SK-N-SH (cell line): ENCODE results near the gene EMX2. TPM values are rescaled to one million over a fixed set of nuclear protein-coding genes. Genes with fewer than 3 reads are reported as not detected.

ENCODE experiments used
- CTCF ChIA-PET: fragments of 300-600, 350-600 bp; formaldehyde crosslinking; extraction: SDS; loops from one replicate; lab custom pipeline; 2021; lab: Yijun Ruan, JAX
- POLR2A ChIA-PET: fragments of 350-600 bp; sonication (Branson Sonifier 250); formaldehyde crosslinking; extraction: SDS; loops from one replicate; lab custom pipeline; 2020; ENCODE audit warnings: antibody characterized with exemption, inconsistent platforms; lab: Yijun Ruan, JAX
- DNase-seq: peaks from one replicate; pipeline ENCODE4 v3.0.0; 2012
- H2AFZ ChIP-seq: fragments of 200-600 bp; sonication (generic); 2 replicates; pipeline ENCODE4 v1.8.1; 2016; ENCODE audit warnings: antibody characterized with exemption, mild to moderate bottlenecking, low read depth
- H3F3A ChIP-seq: fragments of 200-600 bp; sonication (generic); replicated peaks from 2 replicates; pipeline ENCODE3; 2016; ENCODE audit warnings: antibody characterized with exemption, mild to moderate bottlenecking; ENCODE audit not compliant: insufficient read depth
- H3K27ac ChIP-seq, 2 experiments: fragments of 200-500 bp in 1 of 2; fragments of 200-600 bp in 1 of 2; sonication (Bioruptor generic) in 1 of 2; sonication (generic), shearing (Covaris generic) in 1 of 2; 2 replicates each; pipeline versions ENCODE4 v1.5.1 to v1.6.1; 2014 to 2016; ENCODE audit warnings: low read depth in 2 of 2, inconsistent platforms in 1 of 2, low read length in 1 of 2, mild to moderate bottlenecking in 1 of 2, mixed read lengths in 1 of 2
- H3K27me3 ChIP-seq: fragments of 200-600 bp; sonication (generic), shearing (Covaris generic); 2 replicates; pipeline ENCODE4 v1.6.1; 2016; ENCODE audit warnings: mixed run types; ENCODE audit not compliant: insufficient read depth
- H3K36me3 ChIP-seq, 2 experiments: fragments of 200-500 bp in 1 of 2; fragments of 200-600 bp in 1 of 2; sonication (Bioruptor generic) in 1 of 2; sonication (generic) in 1 of 2; replicated peaks in 1 of 2; 2 replicates each; pipeline versions ENCODE3 to v1.5.1; 2014 to 2016; ENCODE audit warnings: low read length in 1 of 2, mild to moderate bottlenecking in 1 of 2; ENCODE audit not compliant: insufficient read depth in 2 of 2, control insufficient read depth in 1 of 2
- H3K4me1 ChIP-seq, 2 experiments: fragments of 200-500 bp in 1 of 2; fragments of 200-600 bp in 1 of 2; sonication (Bioruptor generic) in 1 of 2; sonication (generic), shearing (Covaris generic) in 1 of 2; 2 replicates each; pipeline versions ENCODE4 v1.5.1 to v1.6.1; 2014 to 2016; ENCODE audit warnings: low read depth in 1 of 2, low read length in 1 of 2, mixed run types in 1 of 2; ENCODE audit not compliant: insufficient read depth in 2 of 2, control insufficient read depth in 1 of 2
- H3K4me2 ChIP-seq: fragments of 200-600 bp; sonication (generic), shearing (Covaris generic); 2 replicates; pipeline ENCODE4 v1.6.1; 2017; ENCODE audit warnings: mixed run types
- H3K4me3 ChIP-seq, 2 experiments: fragments of 200-500 bp in 1 of 2; fragments of 200-600 bp in 1 of 2; sonication (Bioruptor generic) in 1 of 2; sonication (generic), shearing (Covaris generic) in 1 of 2; 2 replicates each; pipeline versions ENCODE4 v1.5.1 to v1.8.1; 2014 to 2016; ENCODE audit warnings: low read depth in 2 of 2, inconsistent platforms in 1 of 2, low read length in 1 of 2, mild to moderate bottlenecking in 1 of 2, mixed read lengths in 1 of 2, moderate library complexity in 1 of 2
- H3K79me2 ChIP-seq: fragments of 200-600 bp; sonication (generic); 2 replicates; pipeline ENCODE4 v1.8.1; 2017; ENCODE audit warnings: mild to moderate bottlenecking; ENCODE audit not compliant: insufficient read depth
- H3K9ac ChIP-seq: fragments of 200-600 bp; sonication (generic); 2 replicates; pipeline ENCODE4 v1.6.1; 2017; ENCODE audit warnings: mixed run types
- H3K9me2 ChIP-seq: fragments of 200-600 bp; sonication (generic); 2 replicates; pipeline ENCODE4 v1.6.1; 2017; ENCODE audit warnings: mixed run types
- H3K9me3 ChIP-seq: fragments of 200-600 bp; sonication (generic); 2 replicates; pipeline ENCODE4 v1.6.1; 2017; ENCODE audit warnings: mixed run types, mild to moderate bottlenecking, moderate library complexity
- H4K20me1 ChIP-seq: fragments of 200-600 bp; sonication (generic); 2 replicates; pipeline ENCODE4 v1.6.1; 2017; ENCODE audit warnings: mild to moderate bottlenecking, mixed run types; ENCODE audit not compliant: insufficient read depth
- ELF1 ChIP-seq: IDR thresholded peaks from 2 replicates; pipeline ENCODE4 v1.4.0; 2012
- EP300 ChIP-seq, 2 experiments: IDR thresholded peaks; 2 replicates each; pipeline versions ENCODE4 v1.4.0 to v1.6.1; 2012; ENCODE audit warnings: borderline replicate concordance in 1 of 2, low read depth in 1 of 2, low read length in 1 of 2
- NRF1 ChIP-seq: IDR thresholded peaks from 2 replicates; pipeline ENCODE4 v1.6.1; 2012; ENCODE audit warnings: low read depth, mild to moderate bottlenecking, low read length
- POLR2AphosphoS5 ChIP-seq: IDR thresholded peaks from 2 replicates; pipeline ENCODE4 v1.6.1; 2012; ENCODE audit warnings: low read depth, low read length
- RAD21 ChIP-seq: IDR thresholded peaks from 2 replicates; pipeline ENCODE4 v1.6.1; 2012; ENCODE audit warnings: mild to moderate bottlenecking, low read length
- RCOR1 ChIP-seq: fragments of 150-350 bp; IDR thresholded peaks from 2 replicates; pipeline ENCODE4 v1.6.1; 2017; ENCODE audit warnings: antibody characterized with exemption, low read length
- REST ChIP-seq: IDR thresholded peaks from 2 replicates; pipeline ENCODE4 v1.6.1; 2012; ENCODE audit warnings: mild to moderate bottlenecking, low read depth, low read length, moderate library complexity
- SMC3 ChIP-seq: IDR thresholded peaks from 2 replicates; pipeline ENCODE4 v1.6.1; 2012; ENCODE audit warnings: low read depth, low read length, improper control_type of control experiment
- WGBS: methylation state at CpG from one replicate; pipeline ENCODE4 v1.1.6; 2017; ENCODE audit warnings: low lambda C conversion rate; 5-methylcytosine and 5-hydroxymethylcytosine counted together
- polyA plus RNA-seq, 3 experiments: library from polyadenylated mRNA; depleted of rRNA; stranded (reverse); fragments of >200 nt; gene quantifications; 2 replicates each; pipeline ENCODE4 v1.2.3, GENCODE V29; 2012
- TF ChIP-seq, protein P1 (sequence below): fragments of 200-600 bp; sonication (generic); IDR thresholded peaks from 2 replicates; pipeline ENCODE4 v1.6.1; 2017; ENCODE audit warnings: antibody characterized with exemption, mild to moderate bottlenecking, moderate library complexity

EMX2 gene
- polyA plus RNA-seq, 1 of the 3 experiments (the other 2 are of a cell fraction): not detected

DNA sequence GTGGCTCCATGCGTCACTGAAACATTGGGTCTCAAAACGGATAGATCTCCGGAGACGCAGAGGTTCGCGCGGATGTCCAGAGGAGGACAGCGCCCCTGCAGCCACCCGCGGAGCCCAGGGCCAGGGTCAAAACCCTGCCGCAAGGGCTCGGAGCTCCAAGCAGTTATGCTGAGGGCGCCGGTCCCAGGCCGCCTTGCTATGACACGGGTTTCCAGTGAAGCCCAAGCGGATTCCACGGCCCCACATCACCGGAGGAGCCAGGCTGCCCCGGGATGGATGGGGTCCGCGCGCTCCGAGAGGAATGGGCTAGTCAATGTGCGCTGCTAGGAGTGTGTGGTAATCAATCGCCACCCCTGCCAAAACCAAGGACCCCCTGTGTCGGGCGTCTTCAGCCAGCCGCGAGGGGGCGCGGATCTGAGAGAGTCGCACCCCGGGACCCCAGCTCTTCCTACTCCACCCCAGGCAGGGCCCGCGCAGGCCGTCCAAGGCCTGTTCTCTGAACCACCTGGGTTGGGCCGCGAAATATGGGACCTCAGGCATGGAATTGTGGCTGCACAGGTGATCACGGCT lies 5.6 kb upstream of the EMX2 start:
- TF ChIP-seq EP300 (IDR thresholded peaks at IDR 0.05; ENCODE audit: borderline replicate concordance in 1 of 2, low read depth in 1 of 2, low read length in 1 of 2) (no peak), POLR2AphosphoS5 (no peak), RCOR1 (no peak)
- TF ChIP-seq, protein P1, sequence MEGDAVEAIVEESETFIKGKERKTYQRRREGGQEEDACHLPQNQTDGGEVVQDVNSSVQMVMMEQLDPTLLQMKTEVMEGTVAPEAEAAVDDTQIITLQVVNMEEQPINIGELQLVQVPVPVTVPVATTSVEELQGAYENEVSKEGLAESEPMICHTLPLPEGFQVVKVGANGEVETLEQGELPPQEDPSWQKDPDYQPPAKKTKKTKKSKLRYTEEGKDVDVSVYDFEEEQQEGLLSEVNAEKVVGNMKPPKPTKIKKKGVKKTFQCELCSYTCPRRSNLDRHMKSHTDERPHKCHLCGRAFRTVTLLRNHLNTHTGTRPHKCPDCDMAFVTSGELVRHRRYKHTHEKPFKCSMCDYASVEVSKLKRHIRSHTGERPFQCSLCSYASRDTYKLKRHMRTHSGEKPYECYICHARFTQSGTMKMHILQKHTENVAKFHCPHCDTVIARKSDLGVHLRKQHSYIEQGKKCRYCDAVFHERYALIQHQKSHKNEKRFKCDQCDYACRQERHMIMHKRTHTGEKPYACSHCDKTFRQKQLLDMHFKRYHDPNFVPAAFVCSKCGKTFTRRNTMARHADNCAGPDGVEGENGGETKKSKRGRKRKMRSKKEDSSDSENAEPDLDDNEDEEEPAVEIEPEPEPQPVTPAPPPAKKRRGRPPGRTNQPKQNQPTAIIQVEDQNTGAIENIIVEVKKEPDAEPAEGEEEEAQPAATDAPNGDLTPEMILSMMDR: no peak
- ChIA-PET CTCF (interaction anchor here (0.6 to 10.8 kb wide), 37 partner anchors 8 to 1028 kb away, joined by 3 to 189 read pairs (median 4); no protein-coding TSS in a partner anchor), POLR2A (no interaction called here)
- no peak overlapping the region for H3K4me3 ChIP-seq
- no peaks in the 10 kb centered on the region for H3K36me3 ChIP-seq
- 31% methylated on average over 26 of the region's 40 CpGs for WGBS
- no peak overlapping the region for H3K9ac ChIP-seq
- peaks cover 89% of the 10 kb centered on the region for H3K27me3 ChIP-seq
- DNase-seq: no peak
- H3K9me3 ChIP-seq: no peaks in the 10 kb centered on the region
- no peaks in the 10 kb centered on the region for H4K20me1 ChIP-seq
- no peaks in the 10 kb centered on the region for H3F3A ChIP-seq
- no peaks in the 10 kb centered on the region for H3K79me2 ChIP-seq
- H3K4me2 ChIP-seq: no peak overlapping the region
- H3K9me2 ChIP-seq: no peaks in the 10 kb centered on the region
- H2AFZ ChIP-seq: no peak overlapping the region
- H3K4me1 ChIP-seq: peaks cover 0 to 21% of the 10 kb centered on the region in 2 experiments; a peak in 2 of 4 replicates
- no peak overlapping the region for H3K27ac ChIP-seq

- DNase-seq: peak; percentile 93
- Histone ChIP-seq H3K27ac (no peak overlapping the region), H3K79me2 (no peaks in the 10 kb centered on the region), H4K20me1 (no peaks in the 10 kb centered on the region), H3K9ac (no peak overlapping the region), H2AFZ (no peak overlapping the region), H3K36me3 (no peaks in the 10 kb centered on the region), H3K4me1 (peaks cover 0 to 21% of the 10 kb centered on the region in 2 experiments; a peak in 2 of 4 replicates)
- CTCF ChIA-PET: interaction anchor here (0.6 to 10.8 kb wide), 37 partner anchors 9 to 1027 kb away, joined by 3 to 189 read pairs (median 4); no protein-coding TSS in a partner anchor
- peak; percentile 54 for TF ChIP-seq SMC3
- TF ChIP-seq REST: no peak
- TF ChIP-seq RAD21: peak; percentile 72
- TF ChIP-seq ELF1: no peak
- TF ChIP-seq NRF1: no peak
- TF ChIP-seq, protein P1: peak; percentile 65
- TF ChIP-seq, all 33 proteins: peak for 3
- Histone ChIP-seq H3K27me3 (peaks cover 89% of the 10 kb centered on the region), H3K9me3 (no peaks in the 10 kb centered on the region), H3F3A (no peaks in the 10 kb centered on the region), H3K9me2 (no peaks in the 10 kb centered on the region), H3K4me2 (no peak overlapping the region), H3K4me3 (peak overlapping the region in 1 of 2 experiments; percentile 37; a peak in 1 of 4 replicates)
- no CpG with 5 or more reads among the region's 39 CpGs for WGBS
- POLR2A ChIA-PET: no interaction called here
Measured at GRCh38 chr10:117537436-117537903, 5.1 kb upstream of the EMX2 start.
